SK-N-SH treated with all-trans-retinoic acid at 6 μM for 48 hours (cell line): ENCODE measurements around the gene TEAD3.

Experiments
- ARNTL ChIP-seq: fragments of 450-650 bp; formaldehyde crosslinking; IDR thresholded peaks from 2 replicates; pipeline ENCODE4 v1.5.0; 2020; ENCODE audit warnings: low read depth, mild to moderate bottlenecking, moderate library complexity, borderline replicate concordance
- CREB5 ChIP-seq: fragments of 250-450 bp; sonication (Bioruptor Pico); IDR thresholded peaks from 2 replicates; pipeline ENCODE4 v1.5.1; 2020; ENCODE audit warnings: low read depth, mild to moderate bottlenecking, moderate library complexity
- GLIS3 ChIP-seq: fragments of 250-450 bp; sonication (Bioruptor Pico); IDR thresholded peaks from 2 replicates; pipeline ENCODE4 v1.5.0; 2020; ENCODE audit warnings: mild to moderate bottlenecking, moderate library complexity
- ISL1 ChIP-seq: fragments of 250-450 bp; sonication (Bioruptor Pico); IDR thresholded peaks from 2 replicates; pipeline ENCODE4 v2.1.2; 2022; ENCODE audit warnings: mild to moderate bottlenecking, moderate library complexity
- OSR1 ChIP-seq: fragments of 250-450 bp; sonication (Bioruptor Pico); IDR thresholded peaks from 2 replicates; pipeline ENCODE4 v1.8.0; 2022; ENCODE audit warnings: moderate library complexity, mild to moderate bottlenecking, inconsistent platforms
- PATZ1 ChIP-seq: fragments of 250-450 bp; sonication (Bioruptor Pico); IDR thresholded peaks from 2 replicates; pipeline ENCODE4 v1.8.0; 2020; ENCODE audit warnings: mild to moderate bottlenecking, moderate library complexity, borderline replicate concordance
- POU6F1 ChIP-seq: fragments of 250-450 bp; sonication (Bioruptor Pico); IDR thresholded peaks from 2 replicates; pipeline ENCODE4 v1.8.0; 2021; ENCODE audit warnings: low read depth, mild to moderate bottlenecking, moderate library complexity, borderline replicate concordance
- PPARA ChIP-seq: fragments of 250-450 bp; sonication (Bioruptor Pico); IDR thresholded peaks from 2 replicates; pipeline ENCODE4 v1.5.0; 2020; ENCODE audit warnings: mild to moderate bottlenecking, borderline replicate concordance
- RARB ChIP-seq: fragments of 250-450 bp; sonication (Bioruptor Pico); IDR thresholded peaks from 2 replicates; pipeline ENCODE4 v1.8.0; 2021; ENCODE audit warnings: mild to moderate bottlenecking, moderate library complexity
- ZFP3 ChIP-seq: fragments of 250-450 bp; sonication (Bioruptor Pico); IDR thresholded peaks from 2 replicates; pipeline ENCODE4 v1.5.0; 2020; ENCODE audit warnings: mild to moderate bottlenecking, moderate library complexity
- ZNF8 ChIP-seq: fragments of 450-650 bp; formaldehyde crosslinking; IDR thresholded peaks from 2 replicates; pipeline ENCODE4 v1.5.0; 2020; ENCODE audit warnings: mild to moderate bottlenecking, moderate library complexity

- TF ChIP-seq RARB (CRISPR knock-in tag) (no peak), CREB5 (CRISPR knock-in tag) (no peak), ARNTL (CRISPR knock-in tag) (no peak), PATZ1 (no peak), POU6F1 (no peak), OSR1 (CRISPR knock-in tag) (no peak), GLIS3 (CRISPR knock-in tag) (no peak), ISL1 (CRISPR knock-in tag) (no peak), PPARA (CRISPR knock-in tag) (no peak), ZFP3 (no peak), ZNF8 (CRISPR knock-in tag) (no peak)
Measured at GRCh38 chr6:35465646-35466045, 31.2 kb downstream of the TEAD3 start.
